DMS79 treated with DMSO at 0.1 percent for 48 hours (cell line): ENCODE measurements around the gene FAM107B.
"Not testable (repeated sequence)": the region's sequence is repeated elsewhere in the genome, so short reads cannot be mapped to it uniquely, and the experiment has no call there.

Source experiments
- DNase-seq: peaks from one replicate; lab custom pipeline; 2025; lab: John Stamatoyannopoulos, UW

Gene FAM107B

GRCh38 chr10:14736043-14736442 lies 38.7 kb downstream of the FAM107B start:
- DNase-seq = no peak

- no peak for DNase-seq
Observed at GRCh38 chr10:14731875-14732512, 42.7 kb downstream of the FAM107B start.

- no peak for DNase-seq
Observed at GRCh38 chr10:14728346-14728745, 46.4 kb downstream of the FAM107B start.

- no peak for DNase-seq
Observed at GRCh38 chr10:14727924-14728323, 46.8 kb downstream of the FAM107B start.

- DNase-seq = no peak
Observed at GRCh38 chr10:14727465-14727864, 47.2 kb downstream of the FAM107B start.

- DNase-seq = no peak
Observed at GRCh38 chr10:14724931-14725330, 49.8 kb downstream of the FAM107B start.

- DNase-seq = no peak
Observed at GRCh38 chr10:14723052-14723689, 51.5 kb downstream of the FAM107B start.

- DNase-seq = no peak
Observed at GRCh38 chr10:14717552-14717951, 57.1 kb downstream of the FAM107B start.

- DNase-seq = no peak
Observed at GRCh38 chr10:14712991-14713424, 61.7 kb downstream of the FAM107B start.

- not testable (repeated sequence) for DNase-seq
Observed at GRCh38 chr10:14709344-14709743, 65.4 kb downstream of the FAM107B start.

- no peak for DNase-seq
Observed at GRCh38 chr10:14707481-14707880, 67.2 kb downstream of the FAM107B start.

- no peak for DNase-seq
Observed at GRCh38 chr10:14705548-14706230, 69.0 kb downstream of the FAM107B start.

- no peak for DNase-seq
Observed at GRCh38 chr10:14703631-14704001, 71.1 kb downstream of the FAM107B start.

- DNase-seq = no peak
Observed at GRCh38 chr10:14701466-14701865, 73.2 kb downstream of the FAM107B start.

GRCh38 chr10:14700546-14700945 lies 74.2 kb downstream of the FAM107B start:
- no peak for DNase-seq

GRCh38 chr10:14699482-14699881 lies 75.2 kb downstream of the FAM107B start:
- DNase-seq = no peak

- no peak for DNase-seq
Observed at GRCh38 chr10:14698829-14699170, 75.9 kb downstream of the FAM107B start.

- no peak for DNase-seq
Observed at GRCh38 chr10:14698111-14698828, 76.4 kb downstream of the FAM107B start.

GRCh38 chr10:14697281-14697680 lies 77.4 kb downstream of the FAM107B start:
- no peak for DNase-seq

- no peak for DNase-seq
Observed at GRCh38 chr10:14696821-14697220, 77.9 kb downstream of the FAM107B start.

- DNase-seq = no peak
Observed at GRCh38 chr10:14695847-14696480, 78.7 kb downstream of the FAM107B start.

GRCh38 chr10:14693891-14694290 lies 80.8 kb downstream of the FAM107B start:
- no peak for DNase-seq
